Right lobe of liver (tissue), 6 donors: ENCODE data around the gene CIDEC. TPM values are rescaled to one million over a fixed set of nuclear protein-coding genes. Genes with fewer than 3 reads are reported as not detected.

Source experiments
- ATAC-seq, 4 donors: fragments of 200-7000 bp; cut with Tn5 transposase; one replicate each; pipeline ENCODE4 v1.9.1; 2020; ENCODE audit warnings: mild to moderate bottlenecking in 4 of 4, moderate library complexity in 4 of 4
- DNase-seq, 3 donors: peaks; one replicate each; pipeline ENCODE4 v3.0.0-alpha.2; 2020
- H3K27ac ChIP-seq, 3 donors: fragments of 200-600 bp; one replicate each; pipeline ENCODE4 v1.8.0; 2022
- H3K27me3 ChIP-seq, 2 donors: fragments of 200-600 bp; one replicate each; pipeline ENCODE4 v1.8.0; 2022
- H3K36me3 ChIP-seq, 4 donors: fragments of 200-600 bp; sonication (generic) in 1 of 4; one replicate each; pipeline versions ENCODE4 v1.5.1 to v1.8.0; 2017 to 2022; ENCODE audit warnings: control low read depth in 1 of 4
- H3K4me1 ChIP-seq, 4 donors: fragments of 200-600 bp; sonication (generic) in 1 of 4; one replicate each; pipeline versions ENCODE4 v1.5.1 to v1.8.0; 2017 to 2022; ENCODE audit warnings: control low read depth in 1 of 4
- H3K4me3 ChIP-seq, 3 donors: fragments of 200-600 bp; one replicate each; pipeline ENCODE4 v1.8.0; 2022
- H3K9me3 ChIP-seq, 4 donors: fragments of 200-600 bp; sonication (generic) in 1 of 4; one replicate each; pipeline versions ENCODE4 v1.5.1 to v1.8.0; 2017 to 2022; ENCODE audit warnings: control low read depth in 1 of 4
- CTCF ChIP-seq, 4 donors: fragments of 200-600 bp in 3 of 4; fragments of 450-650 bp in 1 of 4; IDR thresholded peaks; one replicate each; pipeline versions ENCODE4 v1.5.1 to v1.8.0; 2016 to 2022; ENCODE audit warnings: antibody characterized with exemption in 4 of 4, mild to moderate bottlenecking in 2 of 4
- POLR2A ChIP-seq: fragments of 450-650 bp; IDR thresholded peaks from one replicate; pipeline ENCODE4 v1.6.1; 2017; ENCODE audit warnings: antibody characterized with exemption, mild to moderate bottlenecking
- WGBS: methylation state at CpG from one replicate; pipeline ENCODE4 v1.1.6; 2018; ENCODE audit warnings: low coverage, low lambda C conversion rate; ENCODE audit not compliant: insufficient coverage; ENCODE audit errors: missing lambda C conversion rate; 5-methylcytosine and 5-hydroxymethylcytosine counted together
- intact Hi-C, 2 donors: fragments of 100-400 bp; cut with DNase I; formaldehyde crosslinking; loops; one replicate each; pipeline versions ENCODE4 v1.11.2 to v1.14.1; 2022
- total RNA-seq, 6 experiments: library from RNA; depleted of rRNA in 2 of 6; stranded (reverse); fragments of >200 nt in 2 of 6; fragmentation: NEBNext Ultra II Directional in 3 of 6; extraction: Animal tissue kit (Norgen Biotek cat#: 25700) in 3 of 6; gene quantifications; one replicate each; pipeline versions ENCODE4 v1.1.0 to v1.2.4, GENCODE V29; 2016 to 2023
- donor health status: DM: no; HTN: yes; CAD: no.
- donor health status: DM: no; HTN: no; CAD: no.
- donor health status: DM: no; HTN: no; CAD: no.
- donor health status: DM: no; HTN: yes; CAD: no.
- donor health status: DM: no; HTN: yes; CAD: no.

Gene CIDEC
- total RNA-seq, 6 experiments from 2014 or later = 1.0 to 101 (median 2.7) TPM

GRCh38 chr3:9887480-9887879 lies 7.4 kb upstream of the CIDEC start:
- H3K27me3 ChIP-seq = no peaks in the 10 kb centered on the region
- H3K4me3 ChIP-seq = no peak overlapping the region
- ATAC-seq (no peak), DNase-seq (no peak)
- no peaks in the 10 kb centered on the region for H3K9me3 ChIP-seq
- H3K36me3 ChIP-seq = no peaks in the 10 kb centered on the region
- intact Hi-C loops = no loop called here
- WGBS = 67% methylated on average over 3 of the region's 5 CpGs
- peaks cover 0 to 14% (median 4%) of the 10 kb centered on the region in 4 donors for H3K4me1 ChIP-seq
- no peak overlapping the region for H3K27ac ChIP-seq
- no peak for TF ChIP-seq POLR2A
- TF ChIP-seq CTCF (IDR thresholded peaks at IDR 0.05) = no peak

- DNase-seq (no peak), ATAC-seq (no peak)
- no peaks in the 10 kb centered on the region for H3K27me3 ChIP-seq
- intact Hi-C loops = no loop called here
- no peak overlapping the region for H3K4me3 ChIP-seq
- no peaks in the 10 kb centered on the region for H3K36me3 ChIP-seq
- no peak overlapping the region for H3K27ac ChIP-seq
- H3K9me3 ChIP-seq = no peaks in the 10 kb centered on the region
- peaks cover 0 to 5% (median 2%) of the 10 kb centered on the region in 4 donors for H3K4me1 ChIP-seq
- TF ChIP-seq CTCF (IDR thresholded peaks at IDR 0.05) (no peak), POLR2A (no peak)
Observed at GRCh38 chr3:9886328-9886727, 6.3 kb upstream of the CIDEC start.

DNA sequence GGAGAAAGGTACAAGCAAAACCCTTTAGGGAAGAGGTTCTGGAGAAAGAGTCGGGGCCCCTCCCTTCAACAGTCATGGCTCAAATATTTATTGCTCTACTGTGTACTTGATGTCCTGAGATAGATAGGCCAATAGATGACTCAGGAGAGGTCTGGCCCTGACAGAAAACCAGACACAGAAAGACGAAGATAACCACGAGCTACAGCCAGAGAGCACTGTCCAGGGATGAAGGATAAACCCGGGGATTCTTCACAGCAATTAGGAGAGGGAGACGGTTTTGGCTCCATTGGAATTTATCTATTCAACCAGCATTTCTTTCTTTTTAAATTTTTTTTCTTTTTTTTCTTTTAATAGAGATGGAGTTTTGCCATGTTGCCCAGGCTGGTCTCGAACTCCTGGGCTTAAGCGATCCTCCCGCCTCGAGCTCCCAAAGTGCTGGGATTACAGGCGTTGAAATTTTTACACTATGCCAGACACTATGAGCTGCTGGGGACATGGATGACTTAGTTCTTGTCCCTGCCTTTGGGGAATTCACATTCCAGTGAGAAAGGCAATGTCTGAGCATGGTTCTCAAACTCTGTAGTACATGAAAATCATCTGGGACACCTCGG lies 4.6 kb upstream of the CIDEC start:
- intact Hi-C loops = no loop called here
- DNase-seq (no peak), ATAC-seq (no peak)
- Histone ChIP-seq H3K9me3 (no peaks in the 10 kb centered on the region), H3K4me3 (no peak overlapping the region), H3K27me3 (no peaks in the 10 kb centered on the region), H3K4me1 (no peaks in the 10 kb centered on the region), H3K36me3 (no peaks in the 10 kb centered on the region), H3K27ac (no peak overlapping the region)
- no peak for TF ChIP-seq CTCF (IDR thresholded peaks at IDR 0.05)
- 87% methylated on average over 8 of the region's 11 CpGs for WGBS

DNA sequence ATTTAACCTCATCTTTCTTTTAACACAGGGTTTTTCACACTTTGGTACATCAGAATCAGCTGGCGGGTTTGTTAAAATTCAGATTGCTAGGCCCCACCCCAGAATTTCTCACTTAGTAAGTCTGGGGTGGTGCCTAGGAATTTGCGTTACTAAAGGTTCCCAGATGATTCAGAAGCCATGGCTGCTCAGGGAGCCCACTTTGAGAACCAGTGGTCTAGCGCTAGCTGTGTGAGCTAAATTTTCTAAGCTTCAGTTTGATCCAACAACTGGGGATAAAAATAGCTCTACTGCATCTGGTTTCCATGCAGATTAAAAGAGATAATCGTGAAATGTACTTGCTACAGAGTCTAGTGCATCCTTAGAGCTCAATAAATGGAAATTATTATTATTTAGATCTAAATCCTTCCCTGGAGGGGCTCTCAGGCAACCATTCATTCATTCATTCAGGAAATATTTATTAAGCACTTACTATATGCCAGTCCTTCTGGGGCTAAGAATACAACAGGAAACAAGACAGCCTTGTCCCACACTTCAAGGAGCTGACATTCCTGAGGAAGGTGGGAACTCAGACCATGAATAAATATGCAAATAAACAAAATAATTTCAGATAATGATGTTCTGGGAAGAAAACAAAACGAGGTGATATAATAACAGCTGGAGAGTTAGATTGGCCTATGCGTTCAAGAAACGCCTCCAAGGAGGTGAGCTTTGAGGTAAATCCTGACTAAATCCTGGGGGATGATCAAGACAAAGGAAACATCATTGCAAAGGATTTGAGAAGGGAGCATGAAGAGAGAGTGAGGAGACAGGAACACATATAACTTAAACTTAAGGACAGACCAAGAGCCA lies 3.9 kb upstream of the CIDEC start:
- Histone ChIP-seq H3K27me3 (no peaks in the 10 kb centered on the region), H3K4me3 (no peak overlapping the region), H3K9me3 (no peaks in the 10 kb centered on the region), H3K36me3 (no peaks in the 10 kb centered on the region), H3K4me1 (no peaks in the 10 kb centered on the region), H3K27ac (no peak overlapping the region)
- no peak for ATAC-seq
- intact Hi-C loops = no loop called here
- 84% methylated on average over 7 of the region's 7 CpGs for WGBS
- TF ChIP-seq CTCF (IDR thresholded peaks at IDR 0.05) (no peak), POLR2A (no peak)
- no peak for DNase-seq
